H9 (cell line): Measurements from ENCODE around the gene TMEM184A. TPM values are rescaled to one million over a fixed set of nuclear protein-coding genes. Genes with fewer than 3 reads are reported as not detected.

Experiments
- DNase-seq: peaks from one replicate; pipeline ENCODE4 v3.0.0-alpha.2; 2017
- H2AFZ ChIP-seq: one replicate; pipeline ENCODE4 v1.6.1; 2013; ENCODE audit warnings: mild to moderate bottlenecking, low read length, control low read depth, moderate library complexity
- H2AK5ac ChIP-seq: 2 replicates; pipeline ENCODE4 v1.6.1; 2013; ENCODE audit warnings: low read length, control low read depth, mixed read lengths; ENCODE audit not compliant: insufficient read length
- H2BK120ac ChIP-seq: one replicate; pipeline ENCODE4 v1.6.1; 2013; ENCODE audit warnings: low read depth, mild to moderate bottlenecking, low read length, control low read depth, inconsistent platforms; ENCODE audit not compliant: poor library complexity, severe bottlenecking
- H2BK12ac ChIP-seq: 2 replicates; pipeline ENCODE4 v1.6.1; 2013; ENCODE audit warnings: low read length, control low read depth, mixed read lengths, low read depth; ENCODE audit not compliant: insufficient read length
- H2BK15ac ChIP-seq: 2 replicates; pipeline ENCODE4 v1.6.1; 2013; ENCODE audit warnings: low read depth, low read length, control low read depth
- H2BK20ac ChIP-seq: one replicate; pipeline ENCODE4 v1.6.1; 2013; ENCODE audit warnings: low read depth, mild to moderate bottlenecking, low read length, control low read depth, inconsistent platforms; ENCODE audit not compliant: poor library complexity, severe bottlenecking
- H2BK5ac ChIP-seq: 2 replicates; pipeline ENCODE4 v1.6.1; 2013; ENCODE audit warnings: low read length, control low read depth, mixed read lengths; ENCODE audit not compliant: insufficient read length
- H3K14ac ChIP-seq: 2 replicates; pipeline ENCODE4 v1.6.1; 2013; ENCODE audit warnings: low read length, control low read depth; ENCODE audit not compliant: insufficient read depth
- H3K18ac ChIP-seq: 2 replicates; pipeline ENCODE4 v1.6.1; 2013; ENCODE audit warnings: low read depth, mild to moderate bottlenecking, mixed read lengths, low read length, control low read depth; ENCODE audit not compliant: insufficient read length
- H3K23ac ChIP-seq: 2 replicates; pipeline ENCODE4 v1.6.1; 2013; ENCODE audit warnings: low read length, control low read depth, mixed read lengths, low read depth; ENCODE audit not compliant: insufficient read length
- H3K23me2 ChIP-seq: 2 replicates; pipeline ENCODE4 v1.6.1; 2013; ENCODE audit warnings: low read depth, mild to moderate bottlenecking, mixed read lengths, low read length, control low read depth; ENCODE audit not compliant: insufficient read length, poor library complexity, severe bottlenecking
- H3K27ac ChIP-seq: 2 replicates; pipeline ENCODE4 v1.5.1; 2013; ENCODE audit warnings: low read length, control low read depth, mixed read lengths, low read depth; ENCODE audit not compliant: insufficient read length
- H3K27me3 ChIP-seq: 2 replicates; pipeline ENCODE4 v1.6.1; 2013; ENCODE audit warnings: low read length, control low read depth, inconsistent platforms; ENCODE audit not compliant: insufficient read depth
- H3K4ac ChIP-seq: 2 replicates; pipeline ENCODE4 v1.6.1; 2013; ENCODE audit warnings: low read depth, mild to moderate bottlenecking, control low read depth, inconsistent platforms, low read length, moderate library complexity
- H3K4me1 ChIP-seq: 2 replicates; pipeline ENCODE4 v1.6.1; 2013; ENCODE audit warnings: low read length, control low read depth, inconsistent platforms; ENCODE audit not compliant: insufficient read depth
- H3K4me2 ChIP-seq: 2 replicates; pipeline ENCODE4 v1.6.1; 2013; ENCODE audit warnings: low read length, control low read depth, mixed read lengths; ENCODE audit not compliant: insufficient read length, insufficient read depth
- H3K56ac ChIP-seq: 2 replicates; pipeline ENCODE4 v1.6.1; 2013; ENCODE audit warnings: low read depth, mild to moderate bottlenecking, mixed read lengths, low read length, control low read depth; ENCODE audit not compliant: insufficient read length
- H3K79me1 ChIP-seq: 2 replicates; pipeline ENCODE4 v1.6.1; 2013; ENCODE audit warnings: low read depth, mild to moderate bottlenecking, moderate library complexity, low read length, control low read depth, inconsistent platforms; ENCODE audit not compliant: insufficient read depth, poor library complexity, severe bottlenecking
- H3K79me2 ChIP-seq: 2 replicates; pipeline ENCODE4 v1.6.1; 2013; ENCODE audit warnings: low read length, control low read depth, inconsistent platforms; ENCODE audit not compliant: insufficient read depth
- H3K9ac ChIP-seq: 2 replicates; pipeline ENCODE4 v1.6.1; 2013; ENCODE audit warnings: low read length, control low read depth, mixed read lengths; ENCODE audit not compliant: insufficient read length; ENCODE audit errors: extremely low read depth
- H3K9me3 ChIP-seq: one replicate; pipeline ENCODE4 v1.6.1; 2013; ENCODE audit warnings: low read depth, low read length, inconsistent platforms; ENCODE audit not compliant: control insufficient read depth
- H3T11ph ChIP-seq: one replicate; pipeline ENCODE4 v1.6.1; 2013; ENCODE audit warnings: mild to moderate bottlenecking, low read length, control low read depth, inconsistent platforms
- H4K20me1 ChIP-seq: one replicate; pipeline ENCODE4 v1.6.1; 2013; ENCODE audit not compliant: control insufficient read depth, insufficient read length, insufficient read depth
- H4K5ac ChIP-seq: 2 replicates; pipeline ENCODE4 v1.6.1; 2013; ENCODE audit warnings: low read depth, mild to moderate bottlenecking, mixed read lengths, low read length, control low read depth; ENCODE audit not compliant: insufficient read length
- H4K8ac ChIP-seq: replicated peaks from 2 replicates; pipeline ENCODE4 v1.6.1; 2013; ENCODE audit warnings: low read length, control low read depth, mixed read lengths, low read depth; ENCODE audit not compliant: insufficient read length
- H4K91ac ChIP-seq: 2 replicates; pipeline ENCODE4 v1.6.1; 2013; ENCODE audit warnings: low read depth, mild to moderate bottlenecking, moderate library complexity, mixed read lengths, low read length, control low read depth; ENCODE audit not compliant: insufficient read length
- H3K27ac Mint-ChIP-seq, 3 experiments: 2 replicates in 2 of 3; 3 replicates in 1 of 3; pipeline ENCODE4 v1.8.0; 2020 to 2021; ENCODE audit warnings: mixed read lengths in 3 of 3, mild to moderate bottlenecking in 1 of 3, moderate library complexity in 1 of 3
- H3K27me3 Mint-ChIP-seq: 2 replicates; pipeline ENCODE4 v1.8.0; 2021; ENCODE audit warnings: low read depth, mild to moderate bottlenecking, moderate library complexity, mixed read lengths
- H3K36me3 Mint-ChIP-seq, 3 experiments: 2 replicates in 2 of 3; 3 replicates in 1 of 3; pipeline ENCODE4 v1.8.0; 2020 to 2021; ENCODE audit warnings: low read depth in 3 of 3, mixed read lengths in 3 of 3; ENCODE audit not compliant: insufficient read depth in 1 of 3
- H3K4me1 Mint-ChIP-seq, 2 experiments: 2 replicates each; pipeline ENCODE4 v1.8.0; 2020; ENCODE audit warnings: mixed read lengths in 2 of 2
- H3K4me3 Mint-ChIP-seq, 2 experiments: 2 replicates in 1 of 2; 3 replicates in 1 of 2; pipeline ENCODE4 v1.8.0; 2020 to 2021; ENCODE audit warnings: mild to moderate bottlenecking in 2 of 2, mixed read lengths in 2 of 2, moderate library complexity in 1 of 2
- H3K9me3 Mint-ChIP-seq, 2 experiments: 2 replicates in 1 of 2; 3 replicates in 1 of 2; pipeline ENCODE4 v1.8.0; 2020; ENCODE audit warnings: mild to moderate bottlenecking in 2 of 2, mixed read lengths in 2 of 2, moderate library complexity in 1 of 2
- CTCF ChIP-seq: fragments of 200-600 bp; sonication (generic); conservative IDR thresholded peaks from 3 replicates; pipeline ENCODE4 v1.8.0; 2021; ENCODE audit warnings: antibody characterized with exemption, mild to moderate bottlenecking
- WGBS: extraction: QIAGEN DNeasy Blood & Tissue Kit; methylation state at CpG from one replicate; pipeline ENCODE4 v1.1.7; 2013; ENCODE audit warnings: missing lambda C conversion rate, low lambda C conversion rate, mixed read lengths; ENCODE audit not compliant: insufficient read length; ENCODE audit errors: extremely low coverage; 5-methylcytosine and 5-hydroxymethylcytosine counted together
- total RNA-seq: library from RNA; stranded (reverse); gene quantifications from 2 replicates; pipeline ENCODE4 v1.2.1, GENCODE V29; 2021

The TMEM184A gene
- total RNA-seq, 1 experiment from 2014 or later: 1.3 TPM

- H3K18ac ChIP-seq: no peak overlapping the region
- H2AFZ ChIP-seq: no peak overlapping the region
- no peak overlapping the region for H2BK12ac ChIP-seq
- no peak overlapping the region for H3K14ac ChIP-seq
- no peak overlapping the region for H4K91ac ChIP-seq
- no peak overlapping the region for H2BK15ac ChIP-seq
- H4K5ac ChIP-seq: no peak overlapping the region
- Mint-ChIP-seq H3K4me3 (no peak overlapping the region), H3K27ac (no peak overlapping the region), H3K36me3 (peaks cover 5 to 25% (median 25%) of the 10 kb centered on the region in 3 experiments; a peak in 6 of 7 replicates), H3K9me3 (no peaks in the 10 kb centered on the region), H3K4me1 (peaks cover 4 to 9% of the 10 kb centered on the region in 2 experiments; a peak in 3 of 4 replicates), H3K27me3 (no peaks in the 10 kb centered on the region)
- no peak overlapping the region for H2AK5ac ChIP-seq
- no peak overlapping the region for H3K56ac ChIP-seq
- H3K79me1 ChIP-seq: no peaks in the 10 kb centered on the region
- H3K23ac ChIP-seq: no peak overlapping the region
- no CpG with 5 or more reads among the region's 18 CpGs for WGBS
- H2BK120ac ChIP-seq: no peak overlapping the region
- H3K79me2 ChIP-seq: no peaks in the 10 kb centered on the region
- H3K9me3 ChIP-seq: no peaks in the 10 kb centered on the region
- no peak overlapping the region for H2BK20ac ChIP-seq
- H3K4me1 ChIP-seq: no peaks in the 10 kb centered on the region
- TF ChIP-seq CTCF: no peak
- H3T11ph ChIP-seq: no peak overlapping the region
- no peaks in the 10 kb centered on the region for H3K23me2 ChIP-seq
- no peak overlapping the region for H2BK5ac ChIP-seq
- no peak overlapping the region for H3K4ac ChIP-seq
- no peaks in the 10 kb centered on the region for H3K27me3 ChIP-seq
- DNase-seq: no peak
- no peaks in the 10 kb centered on the region for H4K20me1 ChIP-seq
- H4K8ac ChIP-seq: no peak overlapping the region
- H3K9ac ChIP-seq: no peak overlapping the region
- H3K4me2 ChIP-seq: no peak overlapping the region
- H3K27ac ChIP-seq: no peak overlapping the region
Measured at GRCh38 chr7:1562597-1563051, 6.6 kb upstream of the TMEM184A start.
